CD4-positive, alpha-beta T cell treated with Interleukin-21 for 1 hour (primary cell): ENCODE measurements around the gene ANTXRL.
"Not testable (repeated sequence)": the region's sequence is repeated elsewhere in the genome, so short reads cannot be mapped to it uniquely, and the experiment has no call there.

Experiments used
- DNase-seq: peaks from one replicate; pipeline ENCODE4 v3.0.0-alpha.2; 2020

ANTXRL gene

GRCh38 chr10:46375406-46375805, 88.6 kb downstream of the ANTXRL start, which contains the start of gene ANXA8L1:
Gene ANXA8L1, plus strand, starts transcription at chr10:46375776. Its CDS starts 76 bp downstream, at chr10:46375852.
- not testable (repeated sequence) for DNase-seq

- not testable (repeated sequence) for DNase-seq
Observed at GRCh38 chr10:46377022-46377421, 90.2 kb downstream of the ANTXRL start.

GRCh38 chr10:46377651-46378050, 90.9 kb downstream of the ANTXRL start:
- not testable (repeated sequence) for DNase-seq

GRCh38 chr10:46378108-46378507, 91.3 kb downstream of the ANTXRL start:
- DNase-seq, result not testable (repeated sequence)

- DNase-seq, result not testable (repeated sequence)
Observed at GRCh38 chr10:46379233-46379848, 92.5 kb downstream of the ANTXRL start.
